Left ventricle myocardium superior (tissue), 1 donor: ENCODE data around the gene RNF17. TPM values are rescaled to one million over a fixed set of nuclear protein-coding genes. Genes with fewer than 3 reads are reported as not detected.
"Not testable (repeated sequence)": the region's sequence is repeated elsewhere in the genome, so short reads cannot be mapped to it uniquely, and the experiment has no call there.

Experiments used
- ATAC-seq: fragments of 200-7000 bp; cut with Tn5 transposase; one replicate; pipeline ENCODE4 v1.9.1; 2020; ENCODE audit warnings: mild to moderate bottlenecking, moderate library complexity
- DNase-seq: peaks from one replicate; pipeline ENCODE4 v3.0.0-alpha.2; 2020
- intact Hi-C: fragments of 100-400 bp; cut with micrococcal nuclease; formaldehyde crosslinking; loops from one replicate; pipeline ENCODE4 v1.11.0; 2022
- total RNA-seq: library from RNA; stranded (reverse); fragmentation: NEBNext Ultra II Directional; extraction: Animal tissue kit (Norgen Biotek cat#: 25700); gene quantifications from one replicate; pipeline ENCODE4 v1.2.1, GENCODE V29; 2021
- donor health status: DM: no; HTN: yes; CAD: no; lungs with severe emphysema.

Gene RNF17
- total RNA-seq, 1 donor from 2014 or later, result not detected

DNA sequence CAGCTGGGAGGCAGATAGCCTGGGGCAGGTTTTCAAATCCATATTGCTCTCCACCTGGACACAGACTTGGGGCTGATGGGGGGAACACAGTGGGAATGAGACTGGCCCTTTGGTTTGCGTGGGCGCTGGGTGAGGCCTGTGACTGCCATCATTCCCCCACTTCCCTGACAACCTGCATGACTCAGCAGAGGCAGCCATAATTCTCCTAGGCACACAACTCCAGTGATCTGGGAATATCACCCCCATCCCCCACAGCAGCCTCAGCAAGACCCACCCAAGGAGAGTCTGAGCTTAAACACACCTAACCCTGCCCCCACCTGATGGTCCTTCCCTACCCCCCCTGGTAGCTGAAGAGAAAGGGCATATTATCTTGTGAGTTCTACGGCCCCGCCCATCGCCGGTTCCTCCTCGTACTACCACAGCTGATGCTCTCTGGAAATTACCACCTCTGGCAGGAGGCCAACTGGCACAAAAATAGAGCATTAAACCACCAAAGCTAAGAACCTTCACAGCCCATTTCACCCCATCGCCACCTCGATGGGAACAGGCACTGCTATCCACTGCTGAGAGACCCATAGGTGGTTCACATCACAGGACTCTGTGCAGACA is 71.0 kb downstream of the RNF17 start:
- DNase-seq (no peak), ATAC-seq (no peak)
- intact Hi-C loops, result no loop called here

DNA sequence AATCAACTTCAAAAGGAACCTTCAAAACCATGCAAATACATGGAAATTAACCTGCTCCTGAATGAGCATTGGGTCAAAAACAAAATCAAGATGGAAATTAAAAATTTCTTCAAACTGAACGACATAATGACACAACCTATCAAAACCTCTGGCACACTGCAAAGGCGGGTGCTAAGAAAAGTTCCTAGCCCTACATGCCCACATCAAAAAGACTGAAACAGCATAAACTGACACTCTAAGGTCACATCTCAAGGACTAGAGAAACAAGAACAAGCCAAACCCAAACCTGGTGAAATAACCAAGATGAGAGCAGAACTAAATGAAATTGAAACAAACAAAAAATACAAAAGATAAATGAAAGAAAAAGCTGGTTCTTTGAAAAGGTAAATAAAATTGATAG is 73.6 kb downstream of the RNF17 start:
- intact Hi-C loops, DNase-seq, ATAC-seq: not testable (repeated sequence)

DNA sequence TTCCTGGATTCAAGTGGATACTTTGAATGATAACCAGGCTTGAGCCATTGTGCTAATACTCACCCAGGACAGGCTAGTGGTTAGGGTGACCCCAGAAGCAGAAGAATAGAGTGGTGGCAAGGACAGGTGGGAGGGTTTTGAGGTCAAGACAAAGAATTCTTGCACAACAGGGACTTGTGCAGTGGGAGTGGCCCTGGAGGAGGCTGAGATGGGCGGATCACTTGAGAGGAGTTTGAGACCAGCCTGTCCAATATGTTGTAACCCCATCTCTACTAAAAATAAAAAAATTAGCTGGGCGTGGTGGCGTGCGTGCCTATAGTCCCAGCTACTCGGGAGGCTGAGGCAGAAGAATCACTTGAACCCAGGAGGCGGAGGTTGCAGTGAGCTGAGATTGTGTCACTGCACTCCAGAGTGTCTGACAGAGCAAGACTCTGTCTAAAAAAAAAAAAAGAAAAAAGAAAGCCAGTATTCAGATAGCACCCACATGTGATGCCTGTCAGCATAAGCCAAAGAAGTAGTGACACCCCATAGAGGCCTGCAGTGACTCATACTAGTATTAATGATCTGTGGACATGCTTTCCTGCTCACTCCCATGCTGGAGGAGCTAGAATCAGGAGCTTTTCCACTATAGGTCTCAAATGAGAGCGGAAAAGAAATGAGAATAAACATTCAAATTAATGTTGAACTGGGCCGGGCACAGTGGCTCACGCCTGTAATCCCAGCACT is 78.7 kb downstream of the RNF17 start:
- ATAC-seq, result no peak
- intact Hi-C loops, result no loop called here
- no peak for DNase-seq

DNA sequence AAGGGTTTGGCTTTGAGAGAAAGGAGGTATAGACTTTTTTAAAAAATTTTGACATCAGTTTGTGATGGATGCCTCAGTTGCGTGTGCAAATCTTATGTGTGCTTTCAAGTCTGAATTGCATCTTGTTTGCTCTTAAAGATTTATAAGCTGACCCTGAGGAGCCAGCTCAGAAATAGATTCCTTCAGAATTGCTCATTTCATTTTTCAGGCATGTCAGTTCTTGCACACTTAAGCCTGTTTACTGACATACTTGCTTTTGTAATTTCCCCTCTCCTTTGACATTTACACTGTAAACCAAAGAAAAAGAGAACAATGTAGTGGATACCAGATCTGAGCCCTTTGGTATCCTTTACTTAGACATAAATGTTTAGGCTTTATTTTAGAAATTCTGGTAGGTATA is 87.6 kb downstream of the RNF17 start:
- ATAC-seq, result no peak
- intact Hi-C loops, result no loop called here
- DNase-seq, result no peak

DNA sequence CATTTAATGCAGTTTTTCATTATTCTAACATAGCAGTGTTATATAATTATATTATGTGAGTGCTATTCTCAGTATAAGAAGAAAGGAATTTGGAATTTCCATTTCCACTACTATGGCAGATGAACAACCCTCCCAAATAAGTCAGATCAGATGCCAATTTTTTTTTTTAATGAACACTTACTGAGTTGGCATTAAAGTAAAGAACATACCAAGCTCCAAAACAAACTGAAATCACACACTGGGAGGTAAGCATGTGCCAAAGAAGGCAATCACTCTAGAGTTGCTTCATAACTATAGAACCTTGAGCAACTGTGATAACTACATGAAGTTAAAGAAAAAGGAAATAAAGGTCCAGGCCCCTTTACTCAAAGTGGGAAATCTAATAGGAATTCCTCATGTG is 90.3 kb downstream of the RNF17 start:
- no peak for DNase-seq
- intact Hi-C loops, result no loop called here

DNA sequence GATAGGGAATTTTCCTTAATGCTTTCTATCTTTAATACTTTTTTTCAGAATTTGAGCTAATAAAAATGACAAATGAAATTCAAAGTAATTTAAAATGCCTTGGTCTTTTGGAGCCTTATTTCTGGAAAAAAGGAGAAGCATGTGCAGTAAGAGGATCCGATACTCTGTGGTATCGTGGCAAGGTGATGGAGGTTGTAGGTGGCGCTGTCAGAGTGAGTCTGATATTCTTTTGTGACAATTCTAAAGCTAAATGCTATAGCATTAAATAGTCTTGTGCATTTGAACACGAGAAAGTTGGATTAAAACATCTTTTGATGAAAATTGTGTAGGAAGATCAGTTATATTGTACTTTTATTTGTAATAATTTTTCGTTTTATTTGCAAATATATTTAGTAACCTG is 95.0 kb downstream of the RNF17 start:
- ATAC-seq (no peak), DNase-seq (no peak)
- intact Hi-C loops, result no loop called here

More for the DNA sequence above, 90.3 kb downstream of the RNF17 start:
- ATAC-seq, result no peak

DNA sequence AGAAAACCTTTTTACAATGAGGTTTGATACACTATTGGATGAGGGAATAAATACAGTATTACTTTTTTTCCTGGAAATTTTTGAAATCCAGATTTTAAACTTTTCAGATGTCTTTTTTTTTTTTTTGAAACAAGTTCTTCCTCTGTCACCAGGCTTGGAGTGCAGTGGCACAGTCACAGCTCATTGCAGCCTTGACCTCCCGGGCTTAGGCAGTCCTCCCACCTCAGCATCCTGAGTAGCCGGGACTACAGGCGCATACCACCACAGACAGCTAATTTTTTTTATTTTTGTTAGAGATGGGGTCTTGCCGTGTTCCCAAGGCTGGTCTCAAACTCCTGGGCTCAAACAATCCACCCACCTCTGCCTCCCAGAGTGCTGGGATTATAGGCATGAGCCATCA is 96.8 kb downstream of the RNF17 start:
- ATAC-seq (no peak), DNase-seq (no peak)
- intact Hi-C loops, result no loop called here

DNA sequence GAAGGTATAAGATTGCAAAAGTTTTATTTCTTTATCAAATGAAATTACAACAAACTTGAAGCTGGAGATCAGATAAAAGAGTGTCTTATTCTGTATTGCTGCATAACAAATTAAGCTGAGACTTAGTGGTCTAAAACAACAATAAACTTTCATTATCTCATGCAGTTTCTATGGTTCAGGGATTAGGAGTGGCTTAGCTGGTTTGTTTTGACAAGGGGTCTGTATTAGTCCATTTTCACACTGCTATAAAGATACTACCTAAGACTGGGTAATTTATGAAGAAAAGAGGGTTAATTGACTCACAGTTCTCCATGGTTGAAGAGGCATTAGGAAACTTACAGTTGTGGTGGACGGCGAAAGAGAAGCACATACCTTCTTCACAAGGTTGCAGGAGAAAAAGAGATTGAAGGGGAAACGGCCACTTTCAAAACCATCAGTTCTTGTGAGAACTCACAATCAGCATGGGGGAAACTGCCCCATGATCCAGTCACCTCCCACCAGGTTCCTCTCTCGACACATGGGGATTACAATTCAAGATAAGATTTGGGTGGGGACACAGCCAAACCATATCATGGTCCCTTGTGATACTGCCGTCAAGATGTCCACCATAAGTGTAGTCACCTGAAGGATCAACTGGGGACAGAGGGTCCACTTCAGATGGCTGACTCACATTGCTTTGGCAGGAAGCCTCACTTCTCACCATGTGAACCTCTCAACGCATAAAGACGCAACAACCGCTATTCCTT is 97.8 kb downstream of the RNF17 start:
- intact Hi-C loops, result no loop called here
- ATAC-seq (no peak), DNase-seq (no peak)

DNA sequence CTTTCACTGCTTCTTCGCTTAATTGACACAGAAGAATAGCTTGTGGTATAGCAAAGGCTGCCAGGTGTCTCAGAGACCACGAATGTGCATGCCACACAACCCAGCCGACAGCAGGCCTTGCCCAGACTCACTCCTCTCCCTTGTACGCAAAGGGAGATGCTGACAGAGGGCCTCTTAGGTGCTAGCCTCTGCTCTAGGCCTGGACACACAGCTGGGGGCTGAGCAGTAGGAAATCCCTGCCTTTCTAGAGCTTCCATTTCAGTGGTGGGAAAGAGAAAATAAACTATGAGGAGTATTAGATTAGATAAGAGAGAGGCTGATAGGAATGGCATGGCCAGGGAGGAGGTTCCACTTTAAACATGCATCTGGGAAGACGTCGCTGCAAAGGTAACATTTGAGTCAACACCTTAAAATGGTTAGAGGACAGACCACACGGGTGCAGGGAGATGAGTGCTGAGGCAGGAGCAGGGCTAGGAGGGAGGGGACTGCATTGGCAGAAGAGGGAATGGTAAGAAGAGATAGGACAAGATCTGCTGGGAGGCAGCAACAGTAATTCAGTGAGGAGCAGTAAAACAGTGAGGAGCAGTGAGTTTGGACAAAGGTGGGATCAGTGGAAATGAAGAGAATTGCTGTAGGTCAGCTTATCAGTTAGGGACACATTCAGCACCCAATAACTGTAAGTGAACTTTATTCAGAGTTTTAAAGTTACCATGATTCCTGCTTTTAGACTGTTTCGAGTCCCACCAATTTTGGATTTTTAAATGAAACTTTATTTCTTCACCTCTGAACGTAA is 100.0 kb downstream of the RNF17 start:
- DNase-seq (no peak), ATAC-seq (no peak)
- intact Hi-C loops, result no loop called here

DNA sequence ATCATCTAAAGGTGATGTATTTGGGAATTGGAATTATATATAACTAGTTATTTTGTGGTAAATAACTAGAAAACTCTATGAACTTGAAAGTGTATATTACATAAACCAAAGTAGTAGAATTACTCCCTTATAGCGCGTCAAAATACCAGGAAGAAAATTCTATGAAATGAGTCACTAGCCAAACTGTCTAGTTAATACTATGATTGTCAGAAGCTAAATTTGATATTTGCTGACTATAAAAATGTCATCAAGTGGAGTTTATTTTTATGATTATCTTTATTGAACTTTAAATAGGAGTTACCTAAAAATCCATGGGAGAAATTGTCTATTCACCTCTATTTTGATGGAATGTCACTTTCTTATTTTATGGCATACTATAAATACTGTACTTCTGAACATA is 100.6 kb downstream of the RNF17 start:
- intact Hi-C loops, result no loop called here

DNA sequence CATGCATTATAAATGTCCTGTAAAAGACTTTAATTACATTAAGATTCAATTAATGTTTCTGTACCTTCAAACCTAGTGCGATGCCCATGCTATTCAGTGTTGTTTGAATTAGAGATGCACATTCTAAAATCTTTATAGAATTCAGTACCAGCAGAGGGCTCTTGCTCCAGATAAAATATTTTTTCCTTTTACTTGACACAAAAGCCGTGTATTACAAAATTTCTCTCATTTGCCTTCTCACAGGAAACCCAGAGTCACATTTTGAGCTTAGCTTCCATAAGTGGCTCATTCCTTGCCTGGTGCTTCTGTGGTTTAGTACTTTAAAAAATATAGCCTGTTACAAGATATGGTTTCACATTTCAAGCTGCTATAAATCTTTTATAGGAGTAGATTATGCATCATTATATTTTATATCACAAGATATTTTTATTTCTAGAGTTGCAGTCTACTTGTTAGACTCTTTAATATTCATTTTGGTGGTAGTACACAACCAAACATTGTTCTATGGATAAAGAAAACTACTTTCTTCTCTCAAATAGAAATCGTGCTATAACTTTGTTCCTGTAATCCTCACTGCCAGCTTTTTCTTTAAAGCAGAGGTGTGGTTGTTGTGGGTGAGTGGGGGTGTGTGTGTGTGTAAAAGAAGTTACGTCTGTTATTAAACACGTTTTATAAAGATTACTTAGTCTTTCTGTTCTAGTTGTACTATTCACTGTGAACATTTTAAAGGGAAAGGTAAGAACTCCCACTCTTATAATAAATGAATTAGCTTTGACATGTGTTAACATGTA is 101.4 kb downstream of the RNF17 start:
- DNase-seq (no peak), ATAC-seq (no peak)
- intact Hi-C loops, result no loop called here

More for the DNA sequence above, 100.6 kb downstream of the RNF17 start:
- ATAC-seq (no peak), DNase-seq (no peak)

DNA sequence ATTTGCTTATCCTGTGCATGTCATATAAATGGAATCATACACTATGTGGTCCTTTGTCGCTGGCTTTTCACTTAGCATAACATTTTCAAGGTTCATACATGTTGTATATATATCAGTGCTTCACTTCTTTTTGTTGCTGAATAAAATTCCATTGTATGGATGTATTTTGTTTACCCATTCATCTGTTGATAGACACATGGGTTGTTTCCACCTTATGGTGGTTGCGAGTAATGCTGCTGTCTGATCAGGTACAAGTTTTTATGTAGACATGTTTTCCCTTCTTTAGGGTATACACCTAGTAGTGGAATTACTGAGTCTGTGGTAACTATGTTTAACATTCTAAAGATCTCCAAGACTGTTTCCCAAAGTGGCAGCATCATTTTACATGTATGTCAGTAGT is 102.5 kb downstream of the RNF17 start:
- no peak for ATAC-seq
- intact Hi-C loops, result no loop called here

DNA sequence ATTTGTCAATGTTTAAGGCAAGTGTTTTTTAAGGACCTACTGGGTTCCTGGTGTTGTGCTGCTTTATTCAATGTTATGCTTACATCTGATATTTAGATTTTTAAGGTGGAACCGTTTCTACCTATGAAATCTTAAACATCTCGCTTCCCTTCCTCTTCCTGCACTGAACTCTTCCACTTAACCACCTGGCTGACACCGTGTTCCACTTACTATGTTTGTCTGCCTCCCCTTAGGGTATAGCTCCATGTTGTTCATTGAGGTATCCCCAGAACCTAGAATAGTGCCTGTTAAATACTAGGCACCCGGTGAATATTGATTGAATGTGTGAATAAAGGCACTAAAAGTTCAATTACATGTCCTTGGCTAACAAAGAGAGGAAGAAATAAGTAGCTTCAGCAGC is 104.9 kb downstream of the RNF17 start:
- DNase-seq (no peak), ATAC-seq (no peak)
- intact Hi-C loops, result no loop called here

More for the DNA sequence above, 102.5 kb downstream of the RNF17 start:
- DNase-seq, result no peak

DNA sequence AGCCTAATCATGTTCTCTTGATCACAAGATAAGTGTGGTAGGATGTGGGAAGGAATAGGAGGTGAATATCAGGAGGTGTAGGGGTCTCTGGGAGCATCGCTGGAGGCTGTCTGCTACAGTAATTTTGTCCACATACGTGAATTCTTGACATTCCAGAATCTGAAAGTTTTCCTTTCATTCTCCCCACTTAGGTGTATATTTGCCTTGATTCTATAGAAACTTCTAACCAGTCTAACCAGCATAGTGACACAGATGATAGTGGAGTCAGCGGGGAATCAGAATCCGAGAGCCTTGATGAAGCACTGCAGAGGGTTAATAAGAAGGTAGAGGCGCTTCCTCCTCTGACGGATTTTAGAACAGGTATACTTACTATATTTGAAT is 106.4 kb downstream of the RNF17 start:
- ATAC-seq (no peak), DNase-seq (no peak)
- intact Hi-C loops, result no loop called here

DNA sequence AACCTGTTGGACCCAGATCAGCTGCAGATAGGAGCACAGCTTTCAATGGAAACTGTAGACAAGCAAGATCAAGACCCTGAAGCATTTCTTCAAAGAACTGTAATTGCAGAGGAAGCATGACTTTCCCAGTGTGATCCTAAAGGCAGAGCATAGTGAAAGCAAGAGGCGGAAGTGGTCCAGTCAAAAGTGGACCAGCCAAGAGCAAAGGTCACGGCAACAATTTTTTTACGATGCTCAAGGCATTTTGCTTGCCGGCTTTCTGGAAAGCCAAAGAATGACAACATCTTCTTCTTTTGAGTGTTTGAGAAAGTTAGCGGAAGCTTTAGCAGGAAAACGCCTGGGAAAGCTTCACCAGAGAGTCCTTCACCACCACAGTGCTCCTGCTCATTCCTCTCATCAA is 111.6 kb downstream of the RNF17 start:
- intact Hi-C loops, result no loop called here
- DNase-seq (no peak), ATAC-seq (no peak)

DNA sequence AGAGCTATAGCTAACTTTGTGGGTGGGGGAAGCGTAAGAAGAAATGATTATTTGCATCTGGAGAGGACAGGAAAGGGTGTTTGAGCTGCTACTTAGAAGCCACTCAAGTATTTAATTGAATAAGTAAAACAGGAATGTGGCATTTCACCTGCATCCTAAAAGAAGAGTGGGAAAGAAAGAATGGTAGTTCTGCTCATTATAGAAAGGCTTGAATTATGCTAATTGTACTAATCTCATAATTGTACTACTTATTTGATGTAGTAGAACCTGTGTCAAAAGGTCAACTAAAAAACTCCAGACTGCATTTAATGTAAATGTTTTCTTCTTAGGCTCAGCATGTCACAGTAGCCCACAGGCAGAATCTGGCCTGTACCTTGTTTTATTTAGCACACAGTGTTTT is 113.6 kb downstream of the RNF17 start:
- DNase-seq, result no peak
- intact Hi-C loops, result no loop called here
- no peak for ATAC-seq

DNA sequence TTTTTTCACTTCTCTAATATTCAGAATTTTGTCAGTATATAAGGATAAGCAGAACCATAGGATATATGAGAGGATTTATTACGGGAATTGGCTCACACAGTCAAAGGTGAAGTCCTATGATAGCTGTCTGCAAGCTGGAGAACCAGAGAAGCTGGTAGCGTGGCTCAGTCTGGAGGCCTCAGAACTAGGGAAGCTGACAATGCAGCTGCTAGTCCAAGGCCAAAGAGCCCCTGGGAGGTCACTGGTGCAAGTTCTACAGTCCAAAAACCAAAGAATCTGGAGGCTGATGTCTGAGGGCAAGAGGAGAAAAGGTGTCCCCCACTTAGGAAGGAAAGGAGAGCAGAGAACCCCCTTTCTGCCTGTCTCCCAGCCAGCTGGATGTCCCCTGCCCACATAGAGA is 114.4 kb downstream of the RNF17 start:
- DNase-seq (no peak), ATAC-seq (no peak)
- intact Hi-C loops, result no loop called here

DNA sequence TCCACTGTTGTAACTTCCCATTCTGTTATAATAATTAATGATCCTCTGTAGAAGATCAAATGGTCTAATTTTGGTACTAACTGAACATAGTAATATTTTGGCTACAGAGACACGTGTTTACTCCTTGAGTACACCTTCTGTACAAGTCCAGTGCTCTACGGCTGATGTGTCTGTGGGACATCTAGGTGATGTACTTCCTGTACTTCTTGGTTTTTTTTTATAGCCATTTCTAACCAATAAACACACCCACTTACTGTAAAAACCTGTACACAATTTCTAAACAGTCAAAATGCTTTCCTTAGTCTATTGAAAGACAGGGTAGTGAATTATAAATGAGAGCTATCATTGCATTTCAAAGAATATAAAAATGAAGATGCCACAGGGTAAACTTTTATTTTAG is 118.7 kb downstream of the RNF17 start:
- DNase-seq (no peak), ATAC-seq (no peak)
- intact Hi-C loops, result no loop called here

DNA sequence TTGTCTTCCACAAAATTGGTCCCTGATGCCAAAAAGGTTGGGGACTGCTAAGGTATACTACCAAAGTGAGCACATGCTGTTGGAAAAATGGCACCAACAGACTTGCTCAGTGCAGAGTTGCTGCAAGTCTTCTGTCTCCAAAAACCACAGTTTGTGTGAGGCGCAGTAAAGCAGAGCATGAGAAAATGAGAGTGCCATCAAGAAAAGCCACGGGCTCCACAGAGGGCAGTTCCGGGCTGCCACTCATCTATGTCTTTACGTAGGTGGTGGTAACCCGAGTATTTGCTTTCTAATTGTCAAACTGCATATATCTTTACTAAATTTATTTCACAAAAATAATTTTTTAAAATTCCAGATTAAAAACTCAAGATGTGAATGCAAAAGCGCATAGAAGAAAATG is 123.8 kb downstream of the RNF17 start:
- DNase-seq, result no peak
- ATAC-seq, result no peak
- intact Hi-C loops, result no loop called here
